NCI-H345 (cell line): ENCODE data around the gene PLEKHA5.
A peak's percentile ranks its signal among the peaks of the same experiment; 100 is the strongest.
"Not testable (repeated sequence)": the region's sequence is repeated elsewhere in the genome, so short reads cannot be mapped to it uniquely, and the experiment has no call there.

Experiments
- DNase-seq: peaks from one replicate; lab custom pipeline; 2025; lab: John Stamatoyannopoulos, UW

Gene PLEKHA5, protein sequence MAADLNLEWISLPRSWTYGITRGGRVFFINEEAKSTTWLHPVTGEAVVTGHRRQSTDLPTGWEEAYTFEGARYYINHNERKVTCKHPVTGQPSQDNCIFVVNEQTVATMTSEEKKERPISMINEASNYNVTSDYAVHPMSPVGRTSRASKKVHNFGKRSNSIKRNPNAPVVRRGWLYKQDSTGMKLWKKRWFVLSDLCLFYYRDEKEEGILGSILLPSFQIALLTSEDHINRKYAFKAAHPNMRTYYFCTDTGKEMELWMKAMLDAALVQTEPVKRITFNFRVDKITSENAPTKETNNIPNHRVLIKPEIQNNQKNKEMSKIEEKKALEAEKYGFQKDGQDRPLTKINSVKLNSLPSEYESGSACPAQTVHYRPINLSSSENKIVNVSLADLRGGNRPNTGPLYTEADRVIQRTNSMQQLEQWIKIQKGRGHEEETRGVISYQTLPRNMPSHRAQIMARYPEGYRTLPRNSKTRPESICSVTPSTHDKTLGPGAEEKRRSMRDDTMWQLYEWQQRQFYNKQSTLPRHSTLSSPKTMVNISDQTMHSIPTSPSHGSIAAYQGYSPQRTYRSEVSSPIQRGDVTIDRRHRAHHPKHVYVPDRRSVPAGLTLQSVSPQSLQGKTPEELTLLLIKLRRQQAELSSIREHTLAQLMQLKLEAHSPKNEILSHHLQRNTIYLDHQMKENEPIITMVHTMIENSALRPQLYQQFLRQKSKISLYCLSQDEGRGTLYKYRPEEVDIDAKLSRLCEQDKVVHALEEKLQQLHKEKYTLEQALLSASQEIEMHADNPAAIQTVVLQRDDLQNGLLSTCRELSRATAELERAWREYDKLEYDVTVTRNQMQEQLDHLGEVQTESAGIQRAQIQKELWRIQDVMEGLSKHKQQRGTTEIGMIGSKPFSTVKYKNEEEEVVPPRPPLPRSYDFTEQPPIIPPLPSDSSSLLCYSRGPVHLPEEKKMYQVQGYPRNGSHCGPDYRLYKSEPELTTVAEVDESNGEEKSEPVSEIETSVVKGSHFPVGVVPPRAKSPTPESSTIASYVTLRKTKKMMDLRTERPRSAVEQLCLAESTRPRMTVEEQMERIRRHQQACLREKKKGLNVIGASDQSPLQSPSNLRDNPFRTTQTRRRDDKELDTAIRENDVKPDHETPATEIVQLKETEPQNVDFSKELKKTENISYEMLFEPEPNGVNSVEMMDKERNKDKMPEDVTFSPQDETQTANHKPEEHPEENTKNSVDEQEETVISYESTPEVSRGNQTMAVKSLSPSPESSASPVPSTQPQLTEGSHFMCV

GRCh38 chr12:19129486-19130223, at the start of gene PLEKHA5:
PLEKHA5 (plus strand) TSS chr12:19129733; CDS start chr12:19129800, 67 bp downstream.
- peak; percentile 81 for DNase-seq

GRCh38 chr12:19080918-19081317, 48.6 kb upstream of the PLEKHA5 start:
- peak; percentile 58 for DNase-seq

- no peak for DNase-seq
These were observed 47.1 kb upstream of the PLEKHA5 start for GRCh38 chr12:19082365-19082911.

DNA sequence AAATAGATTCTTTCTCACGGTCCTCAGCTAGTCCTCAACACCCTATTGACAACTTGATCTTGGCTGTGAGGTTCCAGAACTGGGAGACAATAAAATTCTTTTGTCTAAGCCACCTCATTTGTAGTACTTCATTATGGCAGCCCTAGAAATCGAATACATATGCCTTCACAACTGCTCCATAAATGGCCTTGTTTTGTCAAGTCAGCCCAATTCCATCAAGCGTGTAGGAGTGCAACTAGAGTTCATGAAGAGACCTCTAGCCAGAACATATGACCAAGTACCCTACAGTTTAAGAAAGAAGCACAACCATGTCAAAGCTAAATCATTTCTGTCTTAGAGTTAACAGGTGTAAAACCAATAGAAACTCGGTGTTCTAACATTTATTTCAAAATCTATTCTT, 45.0 kb upstream of the PLEKHA5 start:
- DNase-seq, result no peak

DNA sequence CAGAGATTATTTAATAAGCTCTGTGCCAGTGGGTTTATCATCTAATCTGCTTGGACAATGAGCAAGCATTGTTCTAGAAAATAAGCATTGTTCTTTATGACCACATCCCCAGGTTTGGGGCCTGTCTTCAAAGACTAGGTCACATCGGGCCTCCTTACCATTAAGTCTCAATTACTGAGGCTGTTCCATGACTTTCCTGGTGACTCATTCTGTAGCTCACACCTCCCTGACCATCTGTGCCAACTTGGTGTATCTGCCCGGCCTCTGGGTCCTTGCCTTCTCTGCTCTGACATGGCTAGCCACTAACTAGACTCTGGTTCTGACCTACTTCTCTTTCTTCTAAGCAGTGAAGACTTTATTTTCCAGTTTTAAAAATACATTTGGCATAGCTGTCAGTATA, 44.4 kb upstream of the PLEKHA5 start:
- no peak for DNase-seq

GRCh38 chr12:19088606-19089005, 40.9 kb upstream of the PLEKHA5 start:
- no peak for DNase-seq

DNA sequence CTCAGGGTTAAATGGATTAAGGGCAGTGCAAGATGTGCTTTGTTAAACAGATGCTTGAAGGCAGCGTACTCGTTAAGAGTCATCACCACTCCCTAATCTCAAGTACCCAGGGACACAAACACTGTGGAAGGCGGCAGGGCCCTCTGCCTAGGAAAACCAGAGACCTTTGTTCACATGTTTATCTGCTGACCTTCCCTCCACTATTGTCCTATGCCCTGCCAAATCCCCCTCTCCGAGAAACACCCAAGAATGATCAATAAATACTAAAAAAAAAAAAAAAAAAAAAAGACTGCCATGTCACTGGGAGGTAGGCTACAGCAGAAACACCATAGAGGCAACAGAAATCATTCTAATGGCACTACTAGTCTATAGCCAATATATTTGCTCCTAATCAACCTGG, 37.1 kb upstream of the PLEKHA5 start:
- not testable (repeated sequence) for DNase-seq

GRCh38 chr12:19093218-19093617, 36.3 kb upstream of the PLEKHA5 start:
- no peak for DNase-seq

GRCh38 chr12:19095331-19095730, 34.2 kb upstream of the PLEKHA5 start:
- DNase-seq, result no peak

DNA sequence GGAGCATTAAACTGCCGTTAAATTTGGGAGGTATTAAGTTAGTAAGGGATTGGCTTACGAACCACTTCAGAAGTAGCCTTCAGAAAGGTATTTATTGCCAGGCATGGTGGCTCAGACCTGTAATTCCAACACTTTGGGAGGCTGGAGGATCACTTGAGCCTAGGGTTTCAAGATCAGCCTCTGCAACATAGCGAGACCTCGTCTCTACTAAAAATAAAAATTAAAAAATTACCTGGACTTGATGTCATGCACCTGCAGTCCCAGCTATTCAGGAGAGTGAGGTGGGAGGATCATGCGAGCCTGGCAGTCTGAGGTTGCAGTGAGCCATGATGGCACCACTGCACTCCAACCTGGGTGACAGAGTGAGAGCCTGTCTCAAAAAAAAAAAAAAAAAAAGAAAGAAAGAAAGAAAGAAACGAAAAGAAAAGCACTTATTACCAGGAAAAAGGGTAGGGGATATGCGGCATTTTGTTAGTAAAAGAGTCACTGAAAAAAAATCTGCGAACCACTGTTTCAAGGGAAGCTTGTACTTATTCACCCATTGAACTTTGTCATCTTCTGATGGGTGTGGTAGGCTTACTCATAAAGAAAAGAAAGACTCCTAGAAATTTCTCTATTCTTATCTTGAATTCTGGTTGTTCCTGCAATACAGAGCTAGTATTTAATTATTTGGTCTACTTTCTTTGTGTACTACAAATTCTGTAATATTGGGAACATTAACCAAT, 33.6 kb upstream of the PLEKHA5 start:
- DNase-seq, result no peak

- peak; percentile 51 for DNase-seq
These were observed 24.1 kb upstream of the PLEKHA5 start for GRCh38 chr12:19105463-19105862.

GRCh38 chr12:19107750-19108149, 21.8 kb upstream of the PLEKHA5 start:
- no peak for DNase-seq

DNA sequence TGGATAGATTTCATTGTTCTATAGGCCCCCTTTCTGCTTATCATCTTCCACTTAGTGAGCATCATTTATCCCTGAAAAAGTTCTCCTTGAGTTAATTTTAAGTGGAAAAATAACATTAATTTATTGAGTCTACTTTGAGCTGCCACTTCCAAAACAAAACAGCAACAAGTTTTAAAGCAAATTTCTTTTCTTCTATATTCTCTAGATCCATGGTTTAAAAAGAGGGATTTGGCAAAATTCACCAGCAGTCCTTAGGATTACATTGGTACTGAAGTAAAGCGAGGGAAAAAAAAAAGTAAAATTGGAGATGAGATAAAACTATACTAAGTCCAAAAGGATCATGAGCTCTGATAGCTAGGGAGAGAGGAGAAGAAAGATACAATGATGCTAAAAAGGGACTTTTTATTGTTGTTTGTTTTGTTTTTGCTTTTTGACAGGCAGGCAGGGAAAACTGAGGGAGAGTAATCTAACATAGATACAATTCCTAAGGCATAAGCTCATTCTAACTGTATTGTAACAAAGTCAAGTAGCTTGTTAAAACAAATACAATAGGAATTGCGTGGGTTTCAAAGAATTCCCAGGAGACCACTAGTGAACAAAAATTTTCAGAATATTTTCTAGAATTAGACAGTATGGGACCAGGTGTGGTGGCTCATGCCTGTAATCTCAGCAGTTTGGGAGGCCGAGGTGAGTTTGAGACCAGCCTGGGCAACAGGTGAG, 19.2 kb upstream of the PLEKHA5 start:
- DNase-seq, result no peak

GRCh38 chr12:19113464-19113863, 16.1 kb upstream of the PLEKHA5 start:
- no peak for DNase-seq

DNA sequence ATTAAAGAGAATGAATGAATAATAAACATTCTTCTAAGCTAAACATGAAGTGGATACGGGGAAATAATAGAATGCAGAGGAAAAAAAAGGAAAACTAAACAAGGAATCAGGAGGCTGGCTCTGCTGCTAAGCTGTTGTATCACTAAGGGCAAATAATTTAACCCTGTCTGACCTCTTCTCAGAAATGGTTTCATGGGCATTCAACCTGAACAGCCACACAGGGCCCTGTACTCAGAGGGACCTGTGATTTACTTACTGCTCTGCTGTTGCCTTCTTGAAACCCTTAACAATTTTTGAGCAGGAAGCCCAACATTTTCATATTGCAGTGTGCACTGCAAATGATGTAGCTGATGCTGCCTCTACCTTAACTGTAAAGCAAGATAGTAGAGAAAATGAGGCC, 14.2 kb upstream of the PLEKHA5 start:
- no peak for DNase-seq

DNA sequence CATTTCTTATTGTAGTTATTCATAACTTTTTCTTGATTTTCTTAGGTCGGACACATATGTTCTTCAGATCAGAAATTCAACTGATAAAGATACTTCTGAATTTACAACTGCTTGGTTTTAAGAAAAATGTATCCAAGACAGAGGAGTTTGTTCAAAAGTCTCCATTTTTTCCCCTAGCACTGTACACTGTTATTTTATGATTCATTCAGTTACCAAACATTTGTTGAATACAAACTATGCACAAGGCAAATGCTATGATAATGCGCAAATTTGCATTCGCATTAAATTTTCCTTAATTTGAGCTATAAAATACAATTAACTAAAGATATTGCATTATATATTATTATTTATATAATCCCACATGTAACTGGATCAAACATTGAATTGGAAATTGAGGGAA, 10.1 kb upstream of the PLEKHA5 start:
- DNase-seq, result no peak

- DNase-seq, result no peak
These were observed 8.7 kb upstream of the PLEKHA5 start for GRCh38 chr12:19120795-19121194.

DNA sequence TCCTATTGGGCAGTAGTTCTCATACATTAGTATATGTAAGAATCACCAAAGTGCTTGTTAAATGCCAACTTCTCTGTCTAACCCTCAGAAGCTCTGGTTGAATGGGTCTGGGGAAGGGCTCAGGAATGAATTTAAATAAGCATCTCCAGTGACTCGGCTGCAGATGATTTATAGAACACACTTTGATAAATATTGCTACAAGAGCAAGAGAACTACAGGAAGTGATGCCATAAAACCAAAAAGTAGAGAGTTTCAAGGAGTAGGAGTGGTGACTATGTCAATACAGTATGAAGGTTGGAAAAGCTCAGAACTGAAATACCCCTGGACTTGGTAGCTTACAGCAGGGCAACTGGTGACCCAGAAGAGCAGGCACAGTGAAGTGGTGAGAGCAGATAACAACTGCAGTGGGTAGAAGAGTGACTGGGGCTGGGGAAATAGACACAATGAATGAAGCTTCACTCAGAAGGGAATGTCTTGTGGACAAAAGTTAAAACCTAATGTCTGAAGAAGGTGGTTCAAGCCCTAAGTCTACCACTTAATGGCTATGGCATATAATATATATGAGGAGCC, 8.0 kb upstream of the PLEKHA5 start:
- DNase-seq, result no peak

DNA sequence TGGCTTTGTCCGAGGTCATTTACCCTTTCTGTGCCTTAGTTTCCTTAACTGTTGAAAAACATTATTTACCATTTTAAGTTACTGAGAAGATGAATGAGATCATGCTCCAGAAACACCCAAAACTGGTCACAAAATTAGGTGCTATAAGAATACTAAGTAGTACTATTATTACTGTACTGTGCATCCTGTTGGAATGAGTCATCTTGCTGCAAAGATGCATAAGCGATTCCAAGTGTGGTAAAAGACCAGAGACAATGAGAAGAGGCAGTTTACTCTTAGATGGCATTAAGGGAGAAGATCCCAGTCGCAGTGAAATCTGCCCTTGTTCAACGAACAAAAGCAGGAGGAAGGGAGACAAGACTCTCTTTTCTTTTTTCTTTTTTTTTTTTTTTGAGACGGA, 4.2 kb upstream of the PLEKHA5 start:
- no peak for DNase-seq

GRCh38 chr12:19127270-19127669, 2.3 kb upstream of the PLEKHA5 start:
- DNase-seq, result no peak
